ENCODE measurements around the gene WDR43. TPM values are rescaled to one million over a fixed set of nuclear protein-coding genes. Genes with fewer than 3 reads are reported as not detected.

The WDR43 gene
- total RNA-seq, 1 donor from 2014 or later, result 21.0 TPM

- Histone ChIP-seq H3K4me3 (no peak overlapping the region), H3K4me1 (peaks cover 27% of the 10 kb centered on the region), H3K9me3 (replicated peaks) (peaks cover 6% of the 10 kb centered on the region), H3K27me3 (ENCODE audit: low read depth) (peaks cover 8% of the 10 kb centered on the region), H3K36me3 (peaks cover 17% of the 10 kb centered on the region), H3K27ac (replicated peaks) (no peak overlapping the region)
- DNase-seq, result no peak
- peak; percentile 22 for TF ChIP-seq CTCF (IDR thresholded peaks at IDR 0.05; ENCODE audit: borderline replicate concordance)
- intact Hi-C loops (cut with micrococcal nuclease), result no loop called here
These were observed 58.4 kb downstream of the WDR43 start for GRCh38 chr2:28952836-28953211.

- peaks cover 43% of the 10 kb centered on the region for H3K4me1 ChIP-seq
- no peaks in the 10 kb centered on the region for H3K36me3 ChIP-seq
- H3K9me3 ChIP-seq (replicated peaks), result no peaks in the 10 kb centered on the region
- TF ChIP-seq CTCF (IDR thresholded peaks at IDR 0.05; ENCODE audit: borderline replicate concordance), result no peak
- peaks cover 9% of the 10 kb centered on the region for H3K27me3 ChIP-seq (ENCODE audit: low read depth)
- no peak overlapping the region for H3K4me3 ChIP-seq
- no peak for DNase-seq
- no peak overlapping the region for H3K27ac ChIP-seq (replicated peaks)
- intact Hi-C loops (cut with micrococcal nuclease), result no loop called here
These were observed 61.0 kb downstream of the WDR43 start for GRCh38 chr2:28955467-28955866.

GRCh38 chr2:28956415-28956826 lies 62.0 kb downstream of the WDR43 start:
- no peaks in the 10 kb centered on the region for H3K9me3 ChIP-seq (replicated peaks)
- TF ChIP-seq CTCF (IDR thresholded peaks at IDR 0.05; ENCODE audit: borderline replicate concordance), result no peak
- H3K4me1 ChIP-seq, result peaks cover 41% of the 10 kb centered on the region
- intact Hi-C loops (cut with micrococcal nuclease), result no loop called here
- no peak overlapping the region for H3K27ac ChIP-seq (replicated peaks)
- no peaks in the 10 kb centered on the region for H3K36me3 ChIP-seq
- peak overlapping the region; percentile 42 for H3K4me3 ChIP-seq
- peaks cover 9% of the 10 kb centered on the region for H3K27me3 ChIP-seq (ENCODE audit: low read depth)
- no peak for DNase-seq

GRCh38 chr2:28956890-28957289 lies 62.4 kb downstream of the WDR43 start:
- Histone ChIP-seq H3K4me3 (peak overlapping the region; percentile 42), H3K36me3 (no peaks in the 10 kb centered on the region), H3K4me1 (peaks cover 37% of the 10 kb centered on the region), H3K9me3 (replicated peaks) (no peaks in the 10 kb centered on the region), H3K27me3 (ENCODE audit: low read depth) (peaks cover 9% of the 10 kb centered on the region), H3K27ac (replicated peaks) (no peak overlapping the region)
- DNase-seq, result no peak
- intact Hi-C loops (cut with micrococcal nuclease), result no loop called here
- peak; percentile 68 for TF ChIP-seq CTCF (IDR thresholded peaks at IDR 0.05; ENCODE audit: borderline replicate concordance)

GRCh38 chr2:28958689-28959088 lies 64.2 kb downstream of the WDR43 start:
- Histone ChIP-seq H3K9me3 (replicated peaks) (no peaks in the 10 kb centered on the region), H3K27ac (replicated peaks) (peak overlapping the region; percentile 48), H3K36me3 (no peaks in the 10 kb centered on the region), H3K4me1 (peaks cover 33% of the 10 kb centered on the region), H3K4me3 (peak overlapping the region; percentile 15), H3K27me3 (ENCODE audit: low read depth) (peaks cover 9% of the 10 kb centered on the region)
- intact Hi-C loops (cut with micrococcal nuclease), result loop anchor here (2.0 kb wide), 1 partner anchor 238 kb away; no protein-coding TSS in a partner anchor
- peak; percentile 58 for DNase-seq
- TF ChIP-seq CTCF (IDR thresholded peaks at IDR 0.05; ENCODE audit: borderline replicate concordance), result peak; percentile 71
